GM18870 (cell line): ENCODE measurements around the gene APCDD1L.
"Not testable (repeated sequence)": the region's sequence is repeated elsewhere in the genome, so short reads cannot be mapped to it uniquely, and the experiment has no call there.

Source experiments
- ATAC-seq: cut with Tn5 transposase; IDR thresholded peaks from one replicate; pipeline ENCODE4 v1.9.1; 2021; ENCODE audit warnings: moderate library complexity; ENCODE audit not compliant: unreplicated experiment

Gene APCDD1L

GRCh38 chr20:58545565-58546415 lies 30.6 kb upstream of the APCDD1L start:
- no peak for ATAC-seq

DNA sequence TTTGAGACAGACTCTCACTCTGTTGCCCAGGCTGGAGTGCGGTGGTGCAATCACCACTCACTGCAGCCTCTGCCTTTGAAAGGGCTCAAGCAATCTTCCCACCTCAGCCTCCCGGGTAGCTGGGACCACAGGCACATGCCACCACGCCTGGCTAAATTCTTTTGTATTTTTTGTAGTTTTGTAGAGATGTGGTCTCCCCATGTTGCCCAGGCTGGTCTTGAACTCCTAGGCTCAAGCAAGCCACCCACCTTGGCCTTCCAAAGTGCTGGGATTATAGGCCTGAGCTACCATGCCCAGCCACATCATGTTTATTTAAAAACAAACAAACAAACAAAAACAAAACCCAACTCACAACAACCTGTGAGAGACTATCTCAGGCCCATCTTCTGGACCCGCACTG lies 29.7 kb upstream of the APCDD1L start:
- ATAC-seq = no peak

DNA sequence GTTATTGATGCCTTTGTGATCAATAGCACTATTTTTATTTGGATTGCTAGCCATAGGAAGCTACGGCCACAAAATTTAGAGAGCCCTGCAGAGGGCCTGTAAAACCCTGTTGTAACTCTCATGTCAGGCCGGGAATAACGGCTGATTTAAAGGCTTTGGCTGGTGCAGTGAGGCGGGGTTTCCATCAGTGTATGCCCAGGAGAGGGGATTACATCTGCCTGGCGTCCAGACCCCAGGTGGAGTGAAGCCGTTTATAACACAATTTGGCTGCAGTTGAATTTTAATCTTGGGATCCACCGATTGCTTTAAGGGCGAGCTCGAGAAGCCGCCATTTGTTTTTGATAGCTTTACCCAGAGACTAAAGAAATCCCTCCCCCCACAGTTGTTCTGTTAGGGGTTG lies 29.1 kb upstream of the APCDD1L start:
- no peak for ATAC-seq

DNA sequence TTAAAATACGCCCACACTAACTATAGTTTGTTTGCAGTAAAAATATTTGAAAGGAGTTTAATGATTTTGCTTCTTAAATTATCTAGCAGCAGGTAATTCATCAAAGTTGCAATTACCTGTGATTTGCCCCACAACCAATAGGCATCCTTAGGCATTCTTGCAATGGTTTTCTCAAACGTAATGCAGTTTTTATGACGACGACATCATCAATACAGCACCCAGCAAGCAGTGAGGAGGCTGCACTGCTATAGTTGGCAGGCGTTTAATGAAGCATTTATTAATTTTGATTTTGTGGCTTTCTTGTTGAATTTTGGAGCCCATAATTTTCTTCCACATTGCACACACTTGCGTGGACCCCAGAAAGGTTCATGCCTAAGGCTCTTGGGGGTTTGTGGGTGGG lies 28.1 kb upstream of the APCDD1L start:
- no peak for ATAC-seq

- no peak for ATAC-seq
Observed at GRCh38 chr20:58542411-58543095, 27.4 kb upstream of the APCDD1L start.

DNA sequence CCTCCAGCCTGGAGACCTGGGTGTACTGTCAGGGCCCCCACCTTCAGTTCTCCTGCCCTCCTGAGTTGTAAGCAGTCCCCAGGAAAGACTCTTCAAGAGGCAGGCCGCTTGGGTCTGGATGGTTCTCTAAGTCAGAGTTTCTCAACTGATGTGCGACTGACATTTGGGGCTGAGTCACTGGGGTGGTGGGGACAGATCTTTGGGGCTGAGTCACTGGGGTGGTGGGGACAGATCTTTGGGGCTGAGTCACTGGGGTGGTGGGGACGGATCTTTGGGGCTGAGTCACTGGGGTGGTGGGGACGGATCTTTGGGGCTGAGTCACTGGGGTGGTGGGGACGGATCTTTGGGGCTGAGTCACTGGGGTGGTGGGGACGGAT lies 26.8 kb upstream of the APCDD1L start:
- ATAC-seq = not testable (repeated sequence)

- ATAC-seq = no peak
Observed at GRCh38 chr20:58538752-58539151, 23.6 kb upstream of the APCDD1L start.

GRCh38 chr20:58537831-58538230 lies 22.6 kb upstream of the APCDD1L start:
- ATAC-seq = no peak

- no peak for ATAC-seq
Observed at GRCh38 chr20:58536289-58536688, 21.1 kb upstream of the APCDD1L start.

- no peak for ATAC-seq
Observed at GRCh38 chr20:58531657-58532056, 16.5 kb upstream of the APCDD1L start.

DNA sequence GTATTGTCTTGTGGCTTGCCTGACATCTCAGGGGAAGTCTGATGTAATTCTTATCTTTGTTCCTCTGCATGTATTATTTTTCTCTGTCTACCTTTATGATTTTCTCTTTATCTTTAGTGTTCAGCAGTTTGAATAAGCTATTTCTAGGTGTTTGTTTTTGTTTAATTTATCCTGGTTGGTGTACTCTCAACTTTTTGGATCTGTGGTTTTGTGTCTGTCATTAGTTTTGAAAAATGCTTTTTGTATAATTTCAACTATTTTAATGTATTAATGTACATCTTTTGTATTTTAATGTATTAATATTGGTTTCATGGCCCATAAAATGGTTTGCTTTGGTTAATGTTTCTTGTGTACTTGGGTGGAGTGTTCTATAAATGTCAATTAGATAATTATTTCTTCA lies 15.9 kb upstream of the APCDD1L start:
- no peak for ATAC-seq

DNA sequence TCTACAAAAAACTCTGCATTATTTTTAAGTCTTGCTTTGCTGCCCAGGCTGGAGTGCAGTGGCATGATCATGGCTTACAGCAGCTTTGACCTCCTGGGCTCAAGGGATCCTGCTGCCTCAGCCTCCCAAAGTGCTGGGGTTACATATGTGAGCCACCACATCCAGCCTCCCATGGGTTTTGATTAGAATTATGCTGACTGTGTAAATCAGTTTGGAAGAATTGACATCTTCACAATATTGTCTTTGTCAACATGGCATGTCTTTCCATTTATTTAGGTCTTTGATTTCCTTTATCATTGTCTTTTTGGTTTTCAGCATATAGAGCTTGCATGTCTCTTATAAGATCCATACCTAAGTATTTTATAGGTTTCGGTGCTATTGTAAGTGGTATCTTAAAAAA lies 13.2 kb upstream of the APCDD1L start:
- ATAC-seq = no peak

GRCh38 chr20:58526411-58526810 lies 11.2 kb upstream of the APCDD1L start:
- no peak for ATAC-seq

DNA sequence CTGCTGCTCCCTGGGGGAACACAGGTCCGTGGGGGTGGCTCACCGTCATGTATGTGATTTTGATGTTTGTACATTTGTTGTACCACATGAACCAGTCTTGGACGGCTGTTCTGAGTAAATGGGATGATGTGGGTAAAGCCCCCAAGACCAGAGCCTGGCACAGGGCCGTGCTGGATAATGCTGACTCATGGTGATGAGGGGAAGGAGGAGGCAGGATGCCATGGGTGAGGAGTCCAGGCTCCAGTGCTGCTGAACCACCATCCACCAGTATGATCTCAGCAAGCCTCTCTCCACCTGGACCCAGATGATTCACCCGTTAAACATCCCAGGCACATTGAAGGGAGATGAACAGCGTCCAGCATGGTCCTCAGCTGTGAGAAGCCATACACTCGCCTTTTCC lies 9.6 kb upstream of the APCDD1L start:
- ATAC-seq = no peak

DNA sequence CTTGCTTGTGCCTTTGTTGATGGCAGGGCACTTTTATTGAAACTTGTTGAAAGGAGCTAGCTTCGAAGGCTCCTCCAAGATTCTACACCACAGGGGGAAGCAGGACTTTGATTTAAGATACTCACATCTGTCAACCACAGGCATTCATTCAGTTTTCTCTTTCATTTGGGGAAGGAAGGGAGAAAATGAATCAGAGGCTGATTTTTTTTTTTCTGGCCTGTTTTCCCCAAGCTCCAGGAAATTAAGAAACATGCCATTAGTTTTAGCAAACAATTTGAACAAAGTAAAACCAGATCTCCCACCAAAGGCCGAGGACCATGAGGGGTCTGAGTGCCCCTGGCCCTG lies 8.7 kb upstream of the APCDD1L start:
- no peak for ATAC-seq

DNA sequence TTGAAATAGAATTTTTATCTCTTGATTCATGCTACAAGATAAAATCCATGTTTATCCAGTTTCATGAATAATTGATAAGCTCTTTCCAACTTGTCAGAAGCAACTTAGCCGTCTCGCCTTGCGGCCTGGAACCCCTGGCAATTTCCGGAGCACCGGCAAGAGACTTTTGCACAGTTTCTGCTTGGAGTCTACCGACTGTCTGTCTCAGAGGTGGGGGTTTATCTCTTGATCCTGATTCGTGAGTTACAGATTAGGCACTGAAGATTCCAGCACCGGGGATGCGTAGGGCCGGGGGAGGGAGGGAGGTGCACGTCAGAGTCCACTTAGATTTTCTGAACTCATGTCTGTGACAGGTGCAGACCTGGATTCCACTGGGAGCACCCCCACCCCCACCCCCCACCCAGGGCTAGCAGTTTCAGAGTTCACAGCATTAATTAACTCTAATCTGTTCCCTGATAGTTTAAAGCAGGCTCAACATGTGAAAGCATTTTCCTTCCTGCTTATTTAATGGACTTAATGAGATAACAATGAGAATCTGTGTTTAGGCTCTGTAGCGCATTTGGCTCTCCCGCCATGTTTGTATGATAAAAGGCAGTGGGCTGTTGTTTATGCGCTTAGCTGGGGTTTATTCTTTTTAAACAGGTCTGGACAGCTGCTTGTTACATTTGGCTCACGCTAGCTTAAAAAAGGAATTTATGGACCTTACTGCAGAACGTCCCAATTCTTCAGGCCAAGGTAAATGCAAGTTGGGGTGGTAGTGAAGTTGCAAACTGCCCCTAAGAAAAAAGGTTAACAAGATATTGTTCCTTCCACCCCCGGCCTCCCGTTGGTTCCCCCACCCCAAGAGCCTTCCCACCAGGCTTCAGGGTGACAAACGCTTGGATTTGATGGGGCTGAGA lies 8.1 kb upstream of the APCDD1L start:
- no peak for ATAC-seq

- no peak for ATAC-seq
Observed at GRCh38 chr20:58522666-58523065, 7.5 kb upstream of the APCDD1L start.

DNA sequence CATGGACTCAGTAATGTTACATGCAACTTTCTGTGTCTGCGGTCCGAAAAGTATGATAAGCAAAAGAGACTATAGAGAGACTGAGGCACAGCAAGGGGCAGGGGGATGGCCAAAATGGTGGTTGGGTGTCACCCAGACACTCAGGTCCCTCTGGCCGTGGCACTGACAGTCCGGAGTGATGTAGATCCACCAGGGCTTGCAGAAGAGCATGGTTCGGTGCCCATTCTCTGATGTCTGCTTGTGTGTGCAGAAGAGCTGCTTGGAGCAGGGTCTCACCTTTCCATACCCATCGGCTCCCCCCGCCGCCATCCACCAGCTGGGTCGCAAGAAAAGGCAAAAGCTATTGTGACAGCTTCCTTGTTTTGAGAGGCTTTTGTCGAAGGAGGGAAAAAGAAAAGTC lies 6.6 kb upstream of the APCDD1L start:
- ATAC-seq = no peak

DNA sequence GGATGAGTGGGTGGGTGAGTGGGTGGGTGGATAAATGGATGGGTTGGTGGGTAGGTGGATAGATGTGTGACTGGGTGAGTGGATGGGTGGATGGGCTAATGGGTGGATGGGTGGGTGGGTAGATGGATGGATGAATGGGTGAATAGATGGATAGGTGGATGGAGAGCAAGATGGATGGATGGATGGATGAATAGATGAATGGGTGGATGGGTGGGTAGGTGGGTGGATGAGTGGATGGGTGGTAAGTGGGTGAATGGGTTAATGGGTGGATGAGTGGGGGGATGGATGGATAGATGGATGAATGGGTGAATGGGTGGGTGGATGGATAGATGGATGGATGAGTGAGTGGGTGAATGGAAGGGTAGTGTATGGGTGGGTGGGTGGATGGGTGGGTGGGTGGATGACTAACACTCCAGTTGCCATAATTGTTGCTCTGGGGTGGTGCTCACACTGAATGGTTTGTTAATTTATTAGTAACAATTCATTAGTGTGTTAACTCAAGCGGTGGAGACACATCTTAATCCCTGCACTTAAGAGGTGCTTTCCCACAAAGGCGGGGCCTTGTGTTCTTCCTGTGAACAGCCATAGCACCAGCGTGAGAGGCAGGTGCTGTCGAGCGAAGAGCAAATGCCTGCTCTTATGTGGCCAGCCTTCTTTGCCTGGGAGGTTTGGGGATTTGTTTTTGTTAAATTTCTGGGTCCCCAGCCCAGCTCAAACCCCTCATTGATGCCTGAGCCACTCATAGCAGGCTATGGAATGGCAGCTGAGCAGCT lies 4.9 kb upstream of the APCDD1L start:
- no peak for ATAC-seq

- no peak for ATAC-seq
Observed at GRCh38 chr20:58518896-58519593, 3.8 kb upstream of the APCDD1L start.
